GM21381 (cell line): ENCODE data around the gene ADAM17.
"Not testable (repeated sequence)": the region's sequence is repeated elsewhere in the genome, so short reads cannot be mapped to it uniquely, and the experiment has no call there.

Experiments
- ATAC-seq: cut with Tn5 transposase; IDR thresholded peaks from one replicate; pipeline ENCODE4 v1.9.1; 2021; ENCODE audit warnings: mild to moderate bottlenecking, moderate library complexity; ENCODE audit not compliant: unreplicated experiment

The ADAM17 gene

DNA sequence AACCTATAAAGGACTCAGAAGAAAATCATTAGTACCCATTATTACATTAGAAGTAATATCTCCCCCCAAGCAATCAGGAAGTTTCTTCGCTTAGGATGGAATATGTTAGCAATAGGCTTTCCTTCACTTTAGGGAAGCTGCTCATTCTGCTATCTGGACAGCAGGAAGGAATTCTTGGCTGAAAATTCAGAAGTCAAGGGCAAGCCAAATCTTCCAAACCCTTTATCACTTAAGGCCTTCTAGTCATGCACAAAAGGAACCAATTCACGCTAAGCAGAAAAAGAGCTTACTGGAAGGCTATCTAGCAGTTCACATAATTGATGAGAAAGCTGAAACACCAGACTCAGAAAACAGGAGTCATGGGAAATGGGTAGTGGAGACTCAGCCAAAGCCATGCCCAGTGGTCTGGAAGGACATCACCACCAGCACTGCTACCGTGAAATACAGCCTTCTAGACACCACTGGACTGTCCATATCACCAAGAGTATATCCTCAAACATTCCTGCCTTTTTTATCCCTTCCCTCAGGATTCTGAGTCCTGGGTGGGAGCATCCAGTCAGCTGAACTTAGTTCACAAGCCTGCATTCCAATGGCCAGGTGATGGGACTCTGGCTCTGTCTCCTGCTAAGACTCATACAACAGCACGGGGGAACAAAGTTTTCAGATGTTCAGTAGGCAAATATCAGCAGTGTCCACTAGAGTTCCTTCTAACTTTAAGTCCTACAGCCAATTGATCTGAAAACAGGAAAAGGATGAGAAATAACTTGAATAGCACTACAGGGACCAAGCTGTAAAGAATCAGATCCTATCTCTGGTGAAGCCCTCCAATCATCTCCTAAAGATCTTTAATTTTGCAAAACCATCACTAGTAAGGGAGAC is 14.8 kb upstream of the ADAM17 start:
- ATAC-seq: no peak

DNA sequence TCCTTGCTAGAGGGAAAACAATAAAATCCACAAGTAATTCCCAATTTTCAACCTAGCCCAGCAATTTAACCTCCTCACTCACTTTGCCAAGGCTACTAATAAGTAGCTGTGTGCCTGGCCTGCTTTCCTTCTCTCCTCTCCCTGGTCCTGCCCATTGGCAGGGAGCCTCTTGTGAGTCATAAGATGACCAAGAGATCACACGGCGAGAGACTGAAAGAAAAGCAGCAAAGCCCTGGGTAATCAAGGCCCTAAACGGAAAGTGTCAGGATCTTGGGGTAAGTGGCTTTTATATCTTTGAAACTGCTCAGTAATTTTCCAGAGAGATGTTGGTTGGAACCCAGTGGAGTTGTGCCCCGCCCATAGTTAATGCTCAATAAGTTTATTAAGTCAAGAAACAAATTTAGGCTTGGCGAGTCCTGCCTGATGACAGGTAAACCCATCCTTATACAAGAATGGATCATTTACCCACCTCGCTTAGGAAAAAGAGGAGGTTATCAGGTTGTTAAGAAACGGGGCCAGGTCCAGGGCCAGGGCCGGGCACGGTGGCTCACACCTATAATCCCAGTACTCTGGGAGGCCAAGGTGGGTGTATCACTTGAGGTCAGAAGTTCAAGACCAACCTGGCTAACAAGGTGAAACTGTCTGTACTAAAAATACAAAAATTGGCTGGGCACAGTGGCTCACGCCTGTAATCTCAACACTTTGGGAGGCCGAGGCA is 10.0 kb upstream of the ADAM17 start:
- no peak for ATAC-seq

DNA sequence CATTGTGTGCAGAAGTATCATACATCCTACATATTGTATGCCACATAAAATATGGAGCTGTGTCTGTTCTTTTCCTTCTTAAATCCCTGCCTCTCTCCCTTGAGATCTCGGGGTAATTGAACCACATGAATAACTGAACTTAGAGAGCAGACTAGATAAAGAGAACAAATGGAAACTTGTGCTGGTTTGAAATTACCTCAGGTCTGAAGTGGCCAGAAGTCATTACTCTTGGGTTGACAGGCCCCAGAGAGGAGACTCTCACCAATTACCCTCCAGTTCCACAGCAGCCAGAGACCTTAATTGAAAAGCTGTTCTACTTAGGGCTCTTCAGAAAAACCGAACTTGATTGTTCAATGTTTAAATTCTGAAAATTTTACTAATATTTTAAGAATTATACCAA is 5.0 kb upstream of the ADAM17 start:
- no peak for ATAC-seq

DNA sequence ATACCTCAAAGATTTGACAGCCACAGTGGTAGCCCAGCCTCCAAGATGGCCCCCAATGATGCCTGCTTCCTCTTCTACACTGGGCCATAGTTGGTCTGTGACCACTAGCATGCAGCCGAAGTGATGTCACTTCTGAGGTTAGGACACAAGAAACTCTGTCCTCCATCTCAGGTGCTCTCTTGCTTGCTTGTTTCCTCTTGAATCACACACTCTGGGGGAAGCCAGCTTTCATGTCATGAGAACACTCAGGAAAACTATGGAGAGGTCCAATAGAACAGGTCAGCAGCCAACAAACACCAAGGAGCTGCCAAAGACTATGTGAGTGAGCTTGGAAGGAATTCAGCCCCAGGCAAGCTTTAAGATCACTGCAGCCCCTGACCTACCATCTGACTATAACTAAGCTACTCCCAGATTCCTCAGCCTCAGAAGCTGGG is 3.3 kb upstream of the ADAM17 start:
- ATAC-seq: no peak

DNA sequence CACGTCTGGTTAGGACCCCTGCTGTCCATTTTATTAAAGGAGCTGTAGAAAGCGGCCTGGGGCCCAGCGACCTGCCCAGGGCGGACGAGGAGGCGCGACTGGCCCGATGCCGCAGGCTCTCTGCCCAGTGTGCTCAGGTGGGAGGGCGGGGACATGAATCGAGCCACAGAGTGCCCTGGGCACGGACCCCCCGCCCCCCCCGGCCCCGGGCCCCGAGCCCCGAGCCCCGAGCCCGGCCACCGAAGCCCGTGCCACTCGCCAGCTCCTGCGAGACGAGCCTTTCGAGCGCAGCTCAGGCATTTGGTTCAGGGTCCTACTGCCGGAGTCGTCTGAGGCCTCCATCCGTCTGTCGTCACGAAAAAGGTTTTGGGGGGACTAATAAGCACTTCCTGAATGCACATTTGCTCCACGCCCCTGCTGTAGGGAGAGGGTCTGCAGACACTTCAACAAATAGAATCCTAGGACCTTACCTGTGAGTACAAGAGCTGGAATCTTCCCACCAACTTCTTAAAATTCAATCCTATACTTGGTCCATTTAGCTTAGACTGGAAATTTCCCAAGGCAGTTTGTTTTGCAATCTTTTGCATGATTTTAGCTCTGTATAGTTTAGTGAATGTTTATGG is 602 bp upstream of the ADAM17 start:
- ATAC-seq: peak; percentile 18

DNA sequence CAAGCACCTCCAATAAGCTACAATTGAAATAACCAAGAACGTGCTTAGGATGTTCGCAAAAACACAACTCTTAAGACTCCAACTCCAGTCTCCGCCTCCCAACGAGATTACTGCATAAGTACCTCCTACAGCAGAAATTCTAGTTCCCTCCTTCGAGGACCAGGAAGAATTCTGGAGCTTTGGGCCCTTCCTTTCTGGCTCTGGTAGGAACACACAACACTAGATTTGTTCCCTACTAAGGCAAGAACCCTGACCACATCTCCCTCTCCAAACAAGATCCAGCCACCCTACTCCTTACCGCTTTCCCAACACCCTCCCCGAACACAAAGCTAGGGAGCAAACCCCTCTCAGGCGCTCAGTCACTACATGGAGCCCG is 721 bp downstream of the ADAM17 start:
- ATAC-seq: no peak

DNA sequence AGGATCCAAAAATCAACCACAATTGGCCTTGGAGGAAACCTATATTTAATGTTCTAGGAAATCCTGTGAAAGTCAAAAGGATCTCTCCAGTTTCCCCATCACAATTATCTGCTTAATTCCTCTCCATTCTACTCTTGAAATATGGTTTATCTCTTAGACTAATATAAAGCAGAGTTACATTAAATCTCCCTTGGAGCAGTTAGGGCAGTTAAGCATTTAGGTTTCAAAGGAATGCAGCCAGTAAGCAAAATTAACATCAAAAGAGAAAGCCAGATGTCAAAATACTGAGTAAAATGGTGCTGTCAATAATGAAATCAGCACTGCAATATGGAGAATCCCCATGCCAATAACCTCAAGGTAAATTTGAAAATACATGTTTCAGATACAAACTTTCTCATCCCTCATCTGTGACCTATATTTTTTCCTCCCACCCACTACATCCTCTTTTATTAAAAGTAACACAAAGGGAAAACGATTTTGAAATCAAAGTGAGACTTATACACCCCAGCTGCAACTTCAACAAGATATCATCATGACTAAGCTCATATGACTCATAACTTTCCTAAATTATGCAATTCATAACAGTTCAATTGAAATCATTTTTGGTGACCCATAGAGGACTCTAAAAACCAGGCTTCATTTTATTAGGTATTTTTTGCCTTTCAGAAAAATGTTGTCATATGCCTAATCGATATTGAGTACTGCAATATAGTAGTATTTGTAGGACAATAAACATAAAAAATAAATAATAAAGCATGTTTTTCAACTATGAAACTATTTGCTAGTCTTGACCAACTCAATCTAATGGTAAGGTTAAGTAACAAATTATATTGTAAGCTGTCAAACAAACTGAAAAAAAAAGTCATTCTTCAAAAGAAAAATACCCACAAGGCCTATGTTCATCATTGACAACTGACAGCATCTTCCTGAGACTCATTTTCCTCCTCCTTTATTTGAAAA is 3.1 kb downstream of the ADAM17 start:
- no peak for ATAC-seq

DNA sequence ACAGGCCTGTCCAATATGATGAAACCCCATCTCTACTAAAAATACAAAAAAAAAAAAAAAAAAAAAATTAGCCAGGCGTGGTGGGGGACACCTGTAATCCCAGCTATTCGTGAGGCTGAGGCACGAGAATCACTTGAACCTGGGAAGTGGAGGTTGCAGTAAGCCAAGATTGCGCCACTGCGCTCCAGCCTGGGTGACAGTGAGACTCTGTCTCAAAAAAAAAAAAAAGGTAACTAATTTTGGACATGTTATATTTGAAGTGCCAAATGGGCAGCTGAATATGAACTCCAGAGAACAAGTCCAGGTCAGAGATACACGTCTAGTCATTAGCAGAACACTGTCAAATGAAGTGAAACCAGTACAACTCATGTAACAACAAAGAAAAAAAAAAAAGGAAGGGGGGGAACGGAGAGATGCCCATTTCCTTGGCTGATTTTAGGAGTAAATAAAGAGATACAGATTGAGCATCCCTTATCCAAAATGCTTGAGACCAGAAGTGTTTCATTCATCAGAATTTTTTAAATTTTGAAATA is 4.7 kb downstream of the ADAM17 start:
- ATAC-seq: not testable (repeated sequence)

DNA sequence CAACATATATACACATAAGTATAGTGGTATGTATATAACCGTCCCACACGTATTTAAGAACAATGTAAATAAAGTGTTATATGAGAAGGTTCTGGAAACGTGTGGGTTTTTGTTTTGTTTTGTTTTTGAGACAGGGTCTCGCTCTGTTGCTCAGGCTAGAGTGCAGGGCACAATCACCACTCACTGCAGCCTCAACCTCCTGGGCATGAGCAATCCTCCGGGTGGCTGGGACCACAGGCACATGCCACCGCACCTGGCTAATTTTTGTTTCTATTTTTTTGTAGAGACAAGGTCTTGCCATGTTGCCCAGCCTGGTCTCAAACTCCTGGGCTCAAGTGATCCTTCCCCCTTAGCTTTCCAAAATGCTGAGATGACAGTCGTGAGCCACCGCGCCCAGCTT is 6.2 kb downstream of the ADAM17 start:
- no peak for ATAC-seq

DNA sequence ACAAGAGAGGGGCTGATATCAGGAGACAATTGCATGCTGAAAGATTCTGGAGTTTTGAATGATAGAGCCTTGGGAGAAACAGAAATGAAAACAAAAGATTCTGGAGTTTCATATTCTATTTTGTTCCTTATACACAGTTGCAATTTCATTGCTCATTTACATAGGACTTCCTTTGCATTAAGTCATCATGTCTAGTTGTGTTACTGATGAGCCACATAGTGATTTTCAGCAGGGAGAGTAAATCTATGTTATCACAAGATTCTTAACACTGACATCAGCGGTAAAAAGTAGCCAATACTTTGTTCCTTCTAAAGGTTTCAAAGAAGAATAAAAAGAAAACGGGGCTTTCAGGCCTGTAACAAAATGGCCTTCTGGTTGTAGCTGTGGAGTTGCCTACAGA is 7.1 kb downstream of the ADAM17 start:
- peak; percentile 58 for ATAC-seq

DNA sequence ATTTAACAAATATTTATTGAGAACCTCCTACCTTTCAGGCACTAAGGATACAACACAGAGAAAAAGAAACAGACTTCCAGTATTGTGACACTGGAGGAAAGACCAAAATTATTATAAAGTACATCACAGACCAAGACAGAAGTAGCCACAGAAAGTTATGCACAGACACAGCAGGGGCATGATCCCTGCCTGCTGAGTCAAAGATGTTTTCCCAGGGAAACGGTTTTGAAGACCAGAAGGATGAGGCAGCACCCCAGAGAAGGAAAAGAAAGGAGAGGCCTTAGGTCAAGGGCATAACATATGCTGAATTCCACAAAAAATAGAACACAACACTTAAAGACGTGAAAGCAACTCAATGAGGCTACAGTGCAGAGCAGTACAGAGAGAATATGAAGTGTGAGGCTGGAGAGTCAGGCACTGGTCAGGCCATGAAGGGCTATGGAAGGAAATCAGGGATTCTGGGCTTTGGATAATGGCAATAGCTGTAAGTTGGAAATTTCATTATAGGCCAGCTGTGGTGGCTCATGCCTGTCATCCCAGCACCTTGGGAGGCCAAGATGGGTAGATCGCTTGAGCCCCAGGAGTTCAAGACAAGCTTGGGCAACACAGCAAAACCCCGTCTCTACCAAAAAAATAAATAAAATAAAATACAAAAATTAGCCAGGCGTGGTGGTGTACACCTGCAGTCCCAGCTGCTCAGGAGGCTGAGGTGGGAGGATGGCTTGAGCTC is 8.2 kb downstream of the ADAM17 start:
- no peak for ATAC-seq

DNA sequence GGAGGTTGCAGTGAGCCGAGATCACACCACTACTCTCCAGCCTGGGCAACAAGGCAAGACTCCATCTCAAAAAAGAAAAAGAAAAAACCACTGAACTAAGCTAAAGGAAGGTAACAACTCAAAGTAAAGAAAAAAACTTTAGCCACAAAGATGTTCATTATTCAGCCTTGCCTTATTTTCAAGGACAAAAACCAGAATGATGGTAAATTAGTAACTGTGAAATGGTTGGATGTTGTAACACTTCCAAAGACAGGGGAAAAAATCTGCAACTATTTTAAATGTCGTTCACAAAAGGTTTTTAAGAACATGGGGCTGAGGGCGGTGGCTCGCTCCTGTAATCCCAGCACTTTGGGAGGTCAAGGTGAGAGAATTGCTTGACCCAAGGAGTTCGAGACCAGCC is 10.1 kb downstream of the ADAM17 start:
- ATAC-seq: no peak

DNA sequence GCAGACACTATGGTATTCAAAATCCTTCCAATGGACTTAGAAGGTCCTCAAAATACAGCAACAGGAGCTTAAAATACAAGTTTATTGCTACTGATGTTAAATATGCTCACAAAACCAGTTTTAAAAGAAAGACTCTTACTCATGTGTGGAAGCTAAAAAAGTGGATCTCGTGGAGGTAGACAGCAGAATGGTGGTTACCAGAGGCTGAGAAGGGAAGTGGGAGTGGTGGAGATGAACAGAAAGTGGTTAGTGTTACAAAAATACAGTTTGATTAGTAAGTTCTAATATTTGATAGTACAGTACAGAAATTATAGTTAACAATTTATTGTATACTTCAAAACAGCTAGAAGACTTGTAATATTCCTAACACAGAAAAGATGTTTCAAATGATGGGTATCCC is 12.1 kb downstream of the ADAM17 start:
- ATAC-seq: no peak

DNA sequence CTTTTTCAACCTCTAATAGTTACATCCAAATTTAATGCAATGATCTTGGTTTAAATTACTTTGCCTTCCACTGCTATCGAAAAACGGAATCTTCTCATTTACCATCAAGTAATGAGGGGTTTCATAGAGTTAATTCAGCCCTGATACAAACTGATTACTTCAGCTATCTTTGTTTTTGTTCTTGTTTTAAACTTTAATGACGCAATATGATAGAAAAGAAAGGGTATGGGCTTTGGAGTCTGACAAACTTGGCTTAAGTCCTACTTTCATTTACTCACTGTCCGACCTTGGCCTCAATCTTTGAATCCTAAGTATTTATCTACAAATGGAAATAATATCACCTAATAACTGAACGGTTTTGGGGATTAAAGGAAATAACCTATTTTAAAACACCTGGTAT is 16.1 kb downstream of the ADAM17 start:
- ATAC-seq: no peak

DNA sequence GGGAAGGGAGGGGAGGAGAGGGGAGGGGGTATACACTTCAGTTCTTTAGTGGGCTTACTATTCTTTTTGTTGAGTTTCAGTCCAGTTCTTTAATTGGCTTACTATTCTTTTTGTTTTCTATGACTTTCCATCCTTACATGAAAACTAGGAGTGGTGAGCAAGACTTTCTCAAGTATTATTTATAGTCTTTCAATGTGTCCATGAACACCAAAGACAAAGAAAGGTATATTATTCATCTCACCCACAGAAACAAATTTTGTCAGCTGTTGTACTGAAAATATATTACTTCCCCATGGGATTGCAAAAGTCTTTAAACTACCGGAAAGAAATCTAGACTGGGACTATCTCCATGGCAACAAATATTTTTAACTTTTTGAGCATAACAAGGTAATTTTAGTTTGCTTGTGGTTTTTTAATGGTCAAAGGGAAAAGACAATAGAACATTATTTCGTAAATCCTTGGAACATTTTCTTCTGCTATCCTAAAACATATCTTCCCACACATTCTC is 17.6 kb downstream of the ADAM17 start:
- ATAC-seq: no peak

DNA sequence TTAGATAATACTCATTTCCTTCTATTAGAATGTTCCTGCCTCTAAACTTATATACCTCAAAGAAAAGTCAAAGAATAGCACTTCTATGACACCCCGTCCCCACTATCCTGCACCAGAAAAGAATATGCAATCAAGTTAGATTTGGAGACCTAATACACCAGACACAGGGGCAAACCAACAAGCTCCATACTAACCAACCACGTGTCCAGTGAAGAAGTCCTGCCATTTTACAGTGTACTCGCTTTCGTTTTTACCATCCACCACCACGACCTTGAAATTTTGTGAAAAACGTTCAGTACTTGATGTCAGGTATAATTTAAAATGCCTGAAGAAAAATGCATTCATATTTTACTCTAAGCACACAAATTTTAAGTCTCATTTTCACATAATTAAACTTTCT is 19.1 kb downstream of the ADAM17 start:
- no peak for ATAC-seq

DNA sequence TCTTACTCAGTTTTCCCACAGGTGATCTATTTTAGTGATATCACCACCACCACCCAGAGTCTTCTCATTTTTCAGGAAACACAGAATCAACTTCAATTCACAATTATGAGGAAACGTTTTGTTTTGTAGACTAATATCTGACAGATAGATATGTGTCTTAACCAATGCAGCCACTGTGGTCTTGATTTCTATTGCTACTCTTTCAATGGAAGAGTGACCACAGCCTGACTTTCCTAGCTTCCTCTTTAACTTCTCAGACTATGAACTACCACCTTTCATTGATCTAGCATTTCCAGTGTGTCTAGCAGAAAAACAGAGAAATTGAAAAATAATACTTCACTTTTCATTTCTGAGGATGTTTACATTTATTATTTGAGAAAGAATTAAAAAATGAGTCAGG is 20.5 kb downstream of the ADAM17 start:
- no peak for ATAC-seq

DNA sequence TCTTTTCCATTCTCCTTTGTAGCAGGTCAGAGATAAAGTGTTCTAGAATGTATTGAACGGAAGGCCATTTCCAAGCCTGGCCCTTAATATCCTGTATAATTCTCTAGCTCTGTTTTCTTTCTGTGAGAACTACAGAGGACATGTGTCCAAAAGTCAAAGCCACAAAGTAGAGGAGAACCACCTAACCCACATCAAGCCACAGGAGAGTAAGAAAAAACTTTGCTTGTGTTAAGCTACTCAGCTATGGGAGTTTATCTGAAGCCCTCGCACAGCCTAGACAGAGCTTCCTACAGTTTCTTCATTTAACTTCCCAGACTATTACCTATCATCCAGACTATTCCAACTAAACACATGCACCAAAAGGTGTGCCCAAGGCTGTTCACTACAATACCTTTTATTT is 22.0 kb downstream of the ADAM17 start:
- ATAC-seq: no peak

DNA sequence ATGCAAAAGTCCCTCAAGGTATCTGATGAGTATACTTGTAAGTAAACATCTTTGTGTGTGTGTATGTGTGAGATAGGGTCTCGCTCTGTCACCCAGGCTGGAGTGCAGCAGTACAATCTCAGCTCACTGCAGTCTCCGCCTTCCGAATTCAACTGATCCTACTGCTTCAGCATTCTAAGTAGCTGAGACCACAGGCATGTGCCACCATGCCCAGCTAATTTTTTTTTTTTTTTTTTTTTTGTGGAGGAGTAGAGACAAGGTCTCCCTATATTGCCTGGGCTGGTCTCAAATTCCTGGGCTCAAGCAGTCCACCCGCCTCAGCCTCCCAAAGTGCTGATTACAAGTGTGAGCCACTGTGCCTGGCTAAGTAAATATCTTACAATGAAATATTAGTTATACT is 23.2 kb downstream of the ADAM17 start:
- ATAC-seq: no peak
